Measurements from ENCODE around the gene MICU2. TPM values are rescaled to one million over a fixed set of nuclear protein-coding genes. Genes with fewer than 3 reads are reported as not detected.

MICU2 gene
- total RNA-seq, 1 experiment from 2014 or later, result 69.9 TPM

DNA sequence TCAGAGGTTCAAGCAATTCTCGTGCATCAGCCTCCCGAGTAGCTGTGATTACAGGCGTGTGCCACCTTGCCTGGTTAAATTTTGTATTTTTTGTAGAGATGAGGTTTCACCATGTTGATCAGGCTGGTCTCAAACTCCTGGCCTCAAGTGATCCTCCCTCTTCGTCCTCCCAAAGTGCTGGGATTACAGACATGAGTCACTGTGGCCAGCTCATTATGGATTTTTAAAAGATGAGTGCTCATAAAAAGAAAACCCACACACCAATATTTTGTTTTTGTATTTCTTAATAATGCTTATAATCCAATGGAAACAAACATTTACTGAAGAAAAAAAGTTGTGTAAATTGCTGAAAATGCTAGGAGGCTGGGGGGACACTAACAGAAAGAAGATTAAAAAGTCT, 5.0 kb upstream of the MICU2 start:
- Histone ChIP-seq H3K27me3 (ENCODE audit: low read length) (peaks cover 8% of the 10 kb centered on the region; the same call in 1 of the 2 replicates), H3K27ac (ENCODE audit: low read length) (no peak overlapping the region), H3K4me3 (ENCODE audit: low read length) (no peak overlapping the region), H3K9me2 (replicated peaks; ENCODE audit: low read length) (no peaks in the 10 kb centered on the region), H3K9me3 (ENCODE audit: low read length) (no peaks in the 10 kb centered on the region), H3K4me2 (ENCODE audit: low read length) (no peak overlapping the region), H3F3A (ENCODE audit: low read length, unreplicated experiment) (no peaks in the 10 kb centered on the region), H3K4me1 (ENCODE audit: insufficient read depth, low read length) (peaks cover 5% of the 10 kb centered on the region; the same call in 1 of the 2 replicates), H3K79me2 (ENCODE audit: low read length) (no peaks in the 10 kb centered on the region), H4K20me1 (ENCODE audit: low read length) (no peaks in the 10 kb centered on the region), H2AFZ (ENCODE audit: low read length) (no peak overlapping the region), H3K9ac (ENCODE audit: low read length) (no peak overlapping the region), H3K36me3 (ENCODE audit: low read depth, low read length) (no peaks in the 10 kb centered on the region)
- DNase-seq, result peak; percentile 6
- no peak for TF ChIP-seq EZH2phosphoT487 (IDR thresholded peaks at IDR 0.05; ENCODE audit: borderline replicate concordance, low read length)
- no peak for TF ChIP-seq CTCF (conservative IDR thresholded peaks at IDR 0.05; ENCODE audit: low read depth, low read length)
- TF ChIP-seq EZH2 (IDR thresholded peaks at IDR 0.05; ENCODE audit: low read length, unreplicated experiment), result no peak
- no TSS peak for BruUV-seq (replicated peaks)
- ATAC-seq, result no peak
- CTCF ChIA-PET, result no interaction called here
- intact Hi-C loops (cut with micrococcal nuclease), result no loop called here
- POLR2A ChIA-PET (ENCODE audit: unreplicated experiment), result no interaction called here

DNA sequence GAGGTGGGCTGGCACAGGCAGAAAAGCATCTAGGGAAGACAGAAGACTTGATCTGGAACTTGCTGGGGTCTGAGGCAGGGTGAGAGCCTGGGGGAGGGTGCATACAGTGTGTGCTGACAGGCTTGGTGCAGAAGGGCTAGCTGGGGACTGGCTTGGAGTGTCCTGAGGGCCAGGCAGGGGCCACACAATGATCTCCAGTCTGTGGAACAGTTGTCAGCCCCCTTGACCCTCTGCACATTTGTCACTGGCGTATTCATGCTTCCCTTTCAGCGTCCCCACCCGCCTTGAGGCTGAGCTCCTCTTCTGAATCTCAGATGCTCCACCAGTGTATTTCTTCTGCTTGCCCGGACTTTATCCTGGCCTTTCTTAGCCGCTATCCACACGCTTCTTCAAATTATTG, 2.8 kb upstream of the MICU2 start:
- H3K9me3 ChIP-seq (ENCODE audit: low read length), result no peaks in the 10 kb centered on the region
- no peak for TF ChIP-seq CTCF (conservative IDR thresholded peaks at IDR 0.05; ENCODE audit: low read depth, low read length)
- TF ChIP-seq EZH2 (IDR thresholded peaks at IDR 0.05; ENCODE audit: low read length, unreplicated experiment), result no peak
- no peak for TF ChIP-seq EZH2phosphoT487 (IDR thresholded peaks at IDR 0.05; ENCODE audit: borderline replicate concordance, low read length)
- no peaks in the 10 kb centered on the region for H3K36me3 ChIP-seq (ENCODE audit: low read depth, low read length)
- no TSS peak for BruUV-seq (replicated peaks)
- CTCF ChIA-PET, result no interaction called here
- no peaks in the 10 kb centered on the region for H3F3A ChIP-seq (ENCODE audit: low read length, unreplicated experiment)
- peaks cover 8% of the 10 kb centered on the region; the same call in 1 of the 2 replicates for H3K27me3 ChIP-seq (ENCODE audit: low read length)
- no peak overlapping the region for H3K27ac ChIP-seq (ENCODE audit: low read length)
- peaks cover 5% of the 10 kb centered on the region; the same call in 1 of the 2 replicates for H3K4me1 ChIP-seq (ENCODE audit: insufficient read depth, low read length)
- peaks cover 9% of the 10 kb centered on the region for H3K79me2 ChIP-seq (ENCODE audit: low read length)
- H4K20me1 ChIP-seq (ENCODE audit: low read length), result no peaks in the 10 kb centered on the region
- intact Hi-C loops (cut with micrococcal nuclease), result no loop called here
- ATAC-seq (no peak), DNase-seq (no peak)
- no peak overlapping the region for H3K4me3 ChIP-seq (ENCODE audit: low read length)
- no peak overlapping the region for H3K4me2 ChIP-seq (ENCODE audit: low read length)
- no peaks in the 10 kb centered on the region for H3K9me2 ChIP-seq (replicated peaks; ENCODE audit: low read length)
- POLR2A ChIA-PET (ENCODE audit: unreplicated experiment), result interaction anchor here (0.6 kb wide), 1 partner anchor 19 kb away, joined by 11 read pairs; no protein-coding TSS in a partner anchor
- no peak overlapping the region for H3K9ac ChIP-seq (ENCODE audit: low read length)
- no peak overlapping the region for H2AFZ ChIP-seq (ENCODE audit: low read length)

DNA sequence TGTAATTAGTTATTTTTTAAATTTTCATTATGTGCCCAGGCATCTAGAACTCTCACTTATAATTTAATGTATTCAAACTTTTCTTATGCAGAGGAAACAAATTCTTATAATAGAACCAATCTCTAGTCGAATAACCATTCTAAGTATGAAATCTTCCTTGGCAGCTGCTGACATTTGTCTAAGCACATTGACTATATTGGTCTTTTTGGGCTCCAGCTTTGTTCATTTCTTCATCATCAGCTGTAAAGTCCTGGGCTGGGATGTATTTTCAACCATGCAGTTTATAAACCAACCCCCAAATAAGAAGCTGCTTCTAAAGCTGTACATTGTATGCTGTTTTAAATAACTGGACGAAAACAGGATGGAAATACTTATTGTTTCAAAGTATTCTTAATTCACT, 2.3 kb upstream of the MICU2 start:
- Histone ChIP-seq H3K9me2 (replicated peaks; ENCODE audit: low read length) (no peaks in the 10 kb centered on the region), H3K9ac (ENCODE audit: low read length) (no peak overlapping the region), H3K79me2 (ENCODE audit: low read length) (peaks cover 13% of the 10 kb centered on the region), H3K4me1 (ENCODE audit: insufficient read depth, low read length) (peaks cover 5% of the 10 kb centered on the region; the same call in 1 of the 2 replicates), H3K4me2 (ENCODE audit: low read length) (no peak overlapping the region), H3F3A (ENCODE audit: low read length, unreplicated experiment) (no peaks in the 10 kb centered on the region), H3K36me3 (ENCODE audit: low read depth, low read length) (no peaks in the 10 kb centered on the region), H3K4me3 (ENCODE audit: low read length) (no peak overlapping the region), H3K27ac (ENCODE audit: low read length) (no peak overlapping the region), H3K9me3 (ENCODE audit: low read length) (no peaks in the 10 kb centered on the region), H4K20me1 (ENCODE audit: low read length) (no peaks in the 10 kb centered on the region), H3K27me3 (ENCODE audit: low read length) (peaks cover 8% of the 10 kb centered on the region; the same call in 1 of the 2 replicates), H2AFZ (ENCODE audit: low read length) (no peak overlapping the region)
- POLR2A ChIA-PET (ENCODE audit: unreplicated experiment), result interaction anchor here (0.6 kb wide), 1 partner anchor 20 kb away, joined by 11 read pairs; no protein-coding TSS in a partner anchor
- no peak for TF ChIP-seq EZH2 (IDR thresholded peaks at IDR 0.05; ENCODE audit: low read length, unreplicated experiment)
- TF ChIP-seq CTCF (conservative IDR thresholded peaks at IDR 0.05; ENCODE audit: low read depth, low read length), result no peak
- no peak for TF ChIP-seq EZH2phosphoT487 (IDR thresholded peaks at IDR 0.05; ENCODE audit: borderline replicate concordance, low read length)
- DNase-seq, result no peak
- BruUV-seq (replicated peaks), result no TSS peak
- ATAC-seq, result no peak
- CTCF ChIA-PET, result no interaction called here
- intact Hi-C loops (cut with micrococcal nuclease), result no loop called here
